GM21367 (cell line): Measurements from ENCODE around the gene MICALL1.
"Not testable (repeated sequence)": the region's sequence is repeated elsewhere in the genome, so short reads cannot be mapped to it uniquely, and the experiment has no call there.

Experiments used
- ATAC-seq: cut with Tn5 transposase; IDR thresholded peaks from one replicate; pipeline ENCODE4 v1.9.1; 2021; ENCODE audit not compliant: unreplicated experiment

The MICALL1 gene

DNA sequence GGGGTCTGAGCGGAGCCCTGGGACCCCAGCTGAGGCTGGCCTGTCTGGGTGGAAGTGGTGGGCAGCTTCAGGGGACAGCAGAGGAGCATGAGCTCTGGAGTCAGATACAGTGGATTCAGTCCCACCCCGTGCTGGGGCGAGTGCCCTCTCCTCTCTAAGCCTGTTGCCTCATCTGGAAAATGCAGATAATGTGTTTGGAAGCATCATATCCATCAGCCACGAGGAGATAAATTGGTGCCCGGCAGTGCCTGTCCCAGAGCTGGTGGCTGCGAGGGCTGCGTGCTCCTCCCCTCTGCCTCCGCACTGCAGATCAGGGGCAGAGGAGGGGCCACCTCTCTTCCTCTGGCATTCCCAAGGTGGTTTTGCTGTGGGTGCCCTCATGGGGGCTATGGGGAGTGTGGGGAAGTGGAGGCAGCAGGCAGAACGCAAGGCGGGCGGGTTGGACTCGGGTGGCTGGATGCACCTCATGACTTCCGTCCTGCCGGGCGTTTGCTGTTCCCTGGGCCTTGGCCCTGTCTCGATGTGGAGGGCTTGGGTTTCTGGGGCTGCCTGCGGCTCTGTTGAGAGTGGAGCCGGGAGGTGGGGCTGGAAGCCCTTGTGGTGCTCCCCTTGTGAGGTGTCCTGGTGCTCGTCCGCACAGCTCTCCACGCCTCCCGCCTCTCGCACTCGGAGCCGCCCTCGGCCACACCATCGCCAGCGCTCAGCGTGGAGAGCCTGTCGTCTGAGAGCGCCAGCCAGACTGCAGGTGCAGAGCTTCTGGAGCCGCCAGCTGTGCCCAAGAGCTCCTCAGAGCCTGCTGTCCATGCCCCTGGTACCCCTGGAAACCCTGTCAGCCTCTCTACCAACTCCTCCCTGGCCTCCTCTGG is 20.9 kb downstream of the MICALL1 start:
- ATAC-seq, result no peak

DNA sequence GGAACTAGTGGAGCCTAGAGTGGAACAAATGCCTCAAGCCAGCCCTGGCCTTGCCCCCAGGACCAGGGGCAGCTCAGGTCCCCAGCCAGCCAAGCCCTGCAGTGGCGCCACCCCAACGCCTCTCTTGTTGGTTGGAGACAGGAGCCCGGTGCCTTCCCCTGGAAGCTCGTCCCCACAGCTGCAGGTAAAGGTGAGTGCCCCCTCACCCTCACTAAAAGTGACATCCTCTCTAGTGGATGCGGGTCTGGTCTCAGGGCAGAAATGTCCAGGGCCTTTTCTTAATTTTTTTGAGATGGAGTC is 21.5 kb downstream of the MICALL1 start:
- ATAC-seq, result no peak

DNA sequence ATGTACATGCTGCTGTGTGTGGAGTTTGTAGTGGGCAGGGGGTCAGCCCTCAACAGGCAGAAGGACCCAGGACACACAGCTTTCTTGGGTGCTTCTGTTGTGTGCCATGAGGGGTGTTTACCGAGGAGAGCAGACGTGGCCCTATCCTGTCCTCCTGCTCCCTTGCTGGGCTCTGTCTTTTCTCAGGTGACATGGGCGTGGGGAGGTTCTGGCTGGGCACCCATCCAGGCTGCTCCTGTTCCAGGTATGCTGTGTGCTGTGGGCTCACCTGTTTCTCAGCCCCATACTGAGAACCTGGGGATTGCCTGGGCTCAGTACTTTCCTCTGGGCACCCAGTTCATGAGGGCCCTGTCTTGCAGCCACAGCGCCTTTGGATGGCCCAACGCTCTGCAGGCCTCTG is 23.3 kb downstream of the MICALL1 start:
- no peak for ATAC-seq

DNA sequence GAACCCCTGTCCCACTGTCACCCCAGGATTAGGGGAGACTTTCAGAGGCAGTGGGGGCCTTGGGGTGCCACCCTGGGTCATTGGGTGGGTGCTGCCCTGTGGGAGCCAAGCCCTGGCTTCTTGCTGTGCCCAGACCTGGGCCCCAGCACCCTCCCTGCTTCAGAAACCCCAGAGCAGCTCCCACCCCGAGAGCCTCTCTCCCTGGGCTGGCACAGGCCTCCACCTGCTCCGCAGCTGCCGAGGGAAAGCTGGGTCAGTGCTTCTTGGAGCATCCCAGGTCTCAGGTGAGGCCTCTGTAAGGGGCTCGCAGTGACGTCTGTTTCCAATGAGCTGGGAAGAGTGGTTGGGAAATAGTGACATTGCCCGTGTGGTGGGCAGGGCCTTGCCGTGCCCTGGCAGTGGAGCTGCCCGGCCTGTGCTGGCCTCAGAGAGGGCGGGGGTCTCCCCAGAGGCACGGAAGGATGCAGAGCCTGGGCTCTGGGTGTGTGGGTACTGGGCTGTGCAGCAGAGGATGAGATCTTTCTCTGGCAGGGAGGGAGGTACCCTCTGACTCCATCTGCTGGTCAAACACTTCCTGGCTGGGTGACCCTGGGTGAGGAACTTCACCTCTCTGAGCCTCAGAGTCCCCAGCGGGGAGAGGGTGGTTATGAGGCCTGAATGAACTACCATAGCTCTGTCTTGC is 24.3 kb downstream of the MICALL1 start:
- no peak for ATAC-seq

DNA sequence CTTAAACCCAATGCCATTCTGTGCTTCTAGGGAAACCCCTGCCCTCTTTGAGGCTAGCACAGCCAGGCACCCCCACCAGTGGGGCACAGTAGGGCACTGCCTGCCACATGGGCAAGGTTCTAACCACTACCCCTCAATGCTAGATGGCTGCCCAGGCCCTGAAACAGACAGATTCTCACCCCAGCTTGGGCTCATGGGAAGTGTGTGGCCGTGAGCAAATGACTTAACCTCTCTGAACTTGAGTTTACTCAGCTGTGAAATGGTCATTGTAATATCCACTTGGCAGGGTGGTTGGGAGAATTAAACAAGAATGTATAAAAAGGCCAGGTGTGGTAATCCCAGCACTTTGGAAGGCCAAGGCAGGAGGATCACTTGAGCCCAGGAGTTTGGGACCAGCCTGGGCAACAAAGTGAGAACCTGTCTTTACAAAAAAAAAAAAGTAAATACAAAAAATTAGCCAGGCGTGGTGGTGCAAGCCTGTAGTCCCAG is 24.9 kb downstream of the MICALL1 start:
- no peak for ATAC-seq

DNA sequence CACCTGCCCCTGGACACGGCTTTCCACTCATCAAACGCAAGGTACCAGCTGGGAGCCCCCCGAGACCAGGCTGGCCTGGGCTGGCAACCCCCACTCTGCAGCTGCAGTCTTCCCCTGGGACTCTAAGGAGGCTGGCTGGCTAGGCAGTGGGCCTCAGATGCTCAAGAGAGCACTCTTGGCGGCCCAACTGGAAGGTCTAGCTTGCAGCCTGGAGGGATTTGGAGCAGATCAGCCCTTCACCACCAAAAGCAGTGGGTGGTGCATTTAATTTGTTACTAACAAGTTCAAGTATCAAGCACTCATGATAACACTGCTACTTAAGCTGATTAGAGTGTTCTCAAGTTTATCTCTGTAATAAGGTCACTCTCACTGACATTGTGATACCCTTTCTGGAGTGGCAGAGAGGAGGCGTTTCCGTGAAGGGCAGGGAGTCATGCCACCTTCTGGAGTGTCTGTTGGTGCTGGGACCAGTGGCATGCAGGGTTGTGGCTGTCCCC is 25.8 kb downstream of the MICALL1 start:
- no peak for ATAC-seq

DNA sequence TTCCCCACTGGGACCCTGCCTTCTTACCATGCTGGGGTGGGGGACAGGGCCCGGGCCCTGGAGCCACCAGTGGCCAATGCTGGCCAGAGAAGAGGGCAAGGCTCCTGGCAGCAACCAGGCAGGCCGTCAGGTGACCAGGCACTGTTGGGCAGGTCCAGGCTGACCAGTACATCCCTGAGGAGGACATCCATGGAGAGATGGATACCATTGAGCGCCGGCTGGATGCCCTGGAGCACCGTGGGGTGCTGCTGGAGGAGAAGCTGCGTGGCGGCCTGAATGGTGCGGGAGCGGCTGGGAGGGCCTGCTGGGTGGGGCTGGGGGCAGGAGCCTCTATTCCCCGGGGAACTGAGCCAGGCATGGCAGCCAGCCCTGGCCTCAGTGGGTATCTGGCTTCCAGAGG is 26.3 kb downstream of the MICALL1 start:
- no peak for ATAC-seq

DNA sequence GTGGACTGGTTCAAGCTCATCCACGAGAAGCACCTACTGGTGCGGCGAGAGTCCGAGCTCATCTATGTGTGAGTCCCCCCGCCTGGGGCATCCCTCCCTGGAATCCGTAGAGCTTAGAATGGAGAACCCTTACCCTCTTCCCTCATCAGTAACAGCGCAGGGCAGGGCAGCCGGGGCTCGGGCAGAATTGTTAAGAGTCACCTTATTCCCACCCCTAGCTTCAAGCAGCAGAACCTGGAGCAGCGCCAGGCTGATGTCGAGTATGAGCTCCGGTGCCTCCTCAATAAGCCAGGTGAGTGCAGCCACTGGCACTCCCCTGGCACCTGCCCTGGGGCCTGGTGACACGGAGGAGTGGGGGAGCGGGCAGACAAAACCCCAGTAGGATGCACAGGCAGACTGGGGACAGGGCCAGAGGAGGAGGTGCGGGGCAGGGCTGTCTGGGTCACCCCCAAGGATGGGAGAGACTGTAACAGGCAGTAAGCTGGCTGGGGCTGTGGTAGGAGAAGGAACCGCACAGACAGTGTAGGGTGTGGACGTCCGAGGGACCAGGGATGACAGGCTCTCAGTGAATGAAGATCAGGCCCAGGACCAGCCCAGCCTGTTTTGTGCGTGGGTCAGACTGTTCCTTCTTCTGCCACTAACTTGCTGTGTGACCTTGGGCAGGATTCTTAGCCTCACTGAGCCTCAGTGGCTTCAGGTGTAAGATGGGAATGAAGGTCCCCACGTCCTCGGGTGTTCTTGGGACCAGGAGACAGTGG is 26.9 kb downstream of the MICALL1 start:
- no peak for ATAC-seq

DNA sequence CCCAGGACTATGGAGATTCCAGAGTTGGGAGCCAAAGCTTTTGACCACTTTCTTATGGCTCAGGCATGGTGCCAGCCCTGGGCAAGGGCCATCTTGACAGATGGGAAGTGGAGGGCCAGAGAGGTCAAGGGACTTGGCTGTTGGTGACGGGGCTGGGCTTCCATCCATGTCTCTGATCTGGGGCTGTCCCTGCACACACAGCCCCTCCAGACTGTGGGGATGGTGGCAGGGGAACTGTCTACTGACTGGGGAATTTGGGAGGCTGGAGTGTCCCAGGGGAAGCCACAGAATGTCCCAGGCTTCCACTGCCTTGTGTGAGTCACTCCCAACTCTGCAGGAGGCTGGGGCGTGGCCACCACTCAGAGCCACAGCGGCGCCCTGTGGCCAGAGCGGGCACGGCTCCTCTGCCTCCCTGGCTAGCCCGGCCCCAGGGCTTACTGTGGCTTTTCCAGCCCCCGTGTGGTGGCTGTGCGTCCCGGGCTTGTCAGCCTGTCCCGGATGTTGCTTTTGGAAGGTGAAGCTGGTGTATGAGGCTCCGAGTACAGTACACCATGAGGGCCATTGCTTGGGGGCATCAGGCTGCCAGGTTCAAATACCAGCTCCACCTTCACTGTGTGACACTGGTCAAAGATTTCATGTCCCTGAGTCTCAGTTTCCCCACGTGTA is 27.7 kb downstream of the MICALL1 start:
- no peak for ATAC-seq

DNA sequence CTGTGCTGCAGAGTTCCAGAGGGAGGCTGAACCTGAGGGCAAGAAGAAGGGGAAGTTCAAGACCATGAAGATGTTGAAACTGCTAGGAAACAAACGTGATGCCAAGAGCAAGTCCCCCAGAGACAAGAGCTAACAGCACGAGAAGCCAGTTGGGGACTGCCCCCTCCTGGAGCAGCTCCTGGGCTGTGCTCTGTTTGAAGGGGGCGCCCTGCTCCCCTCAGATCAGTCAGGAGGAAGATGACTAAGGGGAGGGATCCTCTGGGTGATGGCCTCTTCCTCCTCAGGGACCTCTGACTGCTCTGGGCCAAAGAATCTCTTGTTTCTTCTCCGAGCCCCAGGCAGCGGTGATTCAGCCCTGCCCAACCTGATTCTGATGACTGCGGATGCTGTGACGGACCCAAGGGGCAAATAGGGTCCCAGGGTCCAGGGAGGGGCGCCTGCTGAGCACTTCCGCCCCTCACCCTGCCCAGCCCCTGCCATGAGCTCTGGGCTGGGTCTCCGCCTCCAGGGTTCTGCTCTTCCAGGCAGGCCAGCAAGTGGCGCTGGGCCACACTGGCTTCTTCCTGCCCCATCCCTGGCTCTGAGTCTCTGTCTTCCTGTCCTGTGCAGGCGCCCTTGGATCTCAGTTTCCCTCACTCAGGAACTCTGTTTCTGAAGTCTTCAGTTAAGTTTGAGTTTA is 34.7 kb downstream of the MICALL1 start:
- ATAC-seq, result no peak

DNA sequence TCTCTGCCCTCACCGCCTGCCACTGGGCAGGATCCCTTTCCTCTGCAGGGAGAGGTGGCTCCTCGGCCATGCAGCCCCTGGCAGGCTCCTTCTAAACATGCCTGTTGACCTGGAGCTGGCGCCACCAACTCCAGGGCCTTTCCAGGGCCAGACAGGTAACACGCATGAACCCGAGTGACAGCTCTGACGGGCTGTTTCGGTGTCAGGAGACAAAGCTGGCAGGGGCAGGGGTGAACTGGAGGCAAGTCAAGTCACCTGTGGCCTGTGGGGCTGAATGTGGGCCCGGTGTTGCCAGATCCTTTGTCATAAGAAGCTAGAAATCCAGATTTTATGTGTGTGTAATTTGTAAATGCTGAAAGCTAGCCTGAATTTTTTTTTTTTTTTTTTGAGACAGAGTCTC is 36.0 kb downstream of the MICALL1 start:
- no peak for ATAC-seq

DNA sequence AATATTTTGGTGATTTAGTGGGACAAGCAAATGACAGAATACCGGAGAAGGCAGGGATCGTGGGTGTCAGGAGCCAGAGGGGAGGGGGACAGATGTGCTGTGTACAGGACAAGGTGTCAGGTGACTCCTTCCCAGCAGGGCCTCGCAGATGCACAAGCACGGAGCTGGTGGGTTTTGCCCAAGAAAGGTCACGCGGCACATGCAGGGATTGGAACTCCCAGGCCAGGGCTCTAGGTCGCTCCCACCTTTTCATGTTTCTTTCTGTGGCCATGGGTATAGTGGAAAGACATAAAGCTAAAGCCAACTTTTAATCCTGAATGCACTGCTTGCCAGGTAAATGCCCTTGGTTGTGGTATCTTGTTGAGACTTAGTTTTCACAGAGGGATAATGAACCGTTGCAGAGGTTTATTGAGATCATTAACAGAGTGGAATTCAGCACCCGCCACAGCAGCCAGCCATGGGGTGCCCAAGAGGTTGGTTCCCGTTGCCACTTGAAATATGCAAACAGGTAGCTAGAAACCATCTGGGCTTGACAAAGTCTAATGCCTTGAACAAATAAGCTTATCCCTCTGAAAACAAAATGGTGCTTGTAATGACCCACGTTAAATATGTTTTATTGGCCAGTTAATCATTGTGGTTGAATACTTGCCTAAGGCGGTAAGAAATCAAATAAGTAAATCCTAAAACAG is 37.2 kb downstream of the MICALL1 start:
- ATAC-seq, result no peak

DNA sequence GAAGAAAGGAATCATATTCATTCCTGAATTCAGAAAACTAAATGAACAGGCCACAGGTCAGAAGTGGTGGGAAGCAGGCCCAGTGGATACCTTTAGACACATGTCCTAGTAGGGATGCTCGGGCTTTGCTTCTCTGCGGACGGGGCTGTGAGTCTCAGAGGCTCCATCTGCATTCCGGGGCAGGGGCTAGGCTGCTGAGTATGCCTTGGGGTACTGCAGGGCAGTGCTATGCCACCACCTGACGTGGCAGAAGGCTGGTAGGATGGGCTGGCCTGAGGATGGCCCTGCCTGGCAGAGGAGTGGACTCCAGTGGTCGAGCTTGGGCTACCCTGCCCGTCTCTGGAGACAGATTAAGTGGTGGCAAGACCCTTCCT is 37.7 kb downstream of the MICALL1 start:
- no peak for ATAC-seq

DNA sequence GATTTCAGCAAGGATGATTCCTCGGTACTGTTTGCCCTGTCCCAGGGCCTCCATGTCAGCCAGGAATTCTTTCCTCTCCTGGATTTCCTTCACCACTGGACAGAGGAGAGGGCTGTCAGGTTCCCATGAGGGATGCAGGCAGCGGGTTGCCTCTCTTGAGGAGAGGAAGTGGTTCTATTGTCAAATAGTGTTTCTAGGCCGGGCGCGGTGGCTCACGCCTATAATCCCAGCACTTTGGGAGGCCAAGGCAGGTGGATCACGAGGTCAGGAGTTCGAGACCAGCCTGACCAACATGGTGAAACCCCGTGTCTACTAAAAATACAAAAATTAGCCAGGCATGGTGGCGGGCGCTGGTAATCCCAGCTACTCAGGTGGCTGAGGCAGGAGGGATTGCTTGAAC is 38.3 kb downstream of the MICALL1 start:
- not testable (repeated sequence) for ATAC-seq

DNA sequence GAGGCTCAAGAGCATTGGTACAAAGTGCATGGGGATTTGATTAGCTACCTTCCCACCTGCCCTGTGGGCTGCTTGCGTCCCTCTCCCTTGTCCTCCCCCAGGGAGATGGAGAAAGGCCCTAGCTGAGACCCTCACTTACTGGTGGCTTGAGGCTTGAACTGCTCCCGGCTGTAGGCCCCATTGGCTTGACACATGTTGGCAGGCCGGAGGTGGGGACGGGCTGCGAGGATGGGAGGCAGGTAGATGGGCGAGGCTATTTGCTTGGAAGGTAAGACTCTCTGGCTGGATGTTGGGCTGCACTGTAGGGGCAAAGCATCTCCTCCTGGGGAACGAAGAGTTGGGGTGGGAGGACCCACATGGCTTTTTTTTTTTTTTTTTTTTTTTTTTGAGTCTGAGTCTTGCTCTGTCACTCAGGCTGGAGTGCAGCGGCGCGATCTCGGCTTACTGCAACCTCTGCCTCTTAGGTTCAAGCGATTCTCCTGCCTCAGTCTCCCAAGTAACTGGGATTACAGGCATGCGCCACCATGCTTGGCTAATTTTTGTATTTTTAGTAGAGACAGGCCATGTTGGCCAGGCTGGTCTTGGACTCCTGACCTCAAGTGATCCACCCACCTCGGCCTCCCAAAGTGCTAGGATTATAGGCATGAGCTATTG is 41.2 kb downstream of the MICALL1 start:
- ATAC-seq, result not testable (repeated sequence)

DNA sequence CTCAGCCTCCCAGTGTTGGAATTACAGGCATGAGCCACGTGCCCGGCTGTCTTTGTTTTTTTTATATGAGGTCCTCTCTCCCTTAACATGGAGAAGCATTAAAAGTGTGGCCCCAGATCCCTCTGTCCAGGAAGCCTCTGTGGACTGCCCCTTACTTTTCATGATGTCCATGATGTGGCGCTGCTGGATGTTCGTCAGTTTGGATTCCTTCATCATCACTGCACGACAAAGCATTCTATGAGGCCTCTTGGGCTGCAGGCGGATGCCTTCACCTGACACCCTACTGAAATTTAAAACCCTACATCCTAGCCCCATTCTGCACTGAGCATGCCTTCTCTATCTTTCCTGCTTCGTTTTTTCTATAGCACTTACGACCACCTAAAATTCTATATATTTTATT is 45.2 kb downstream of the MICALL1 start:
- ATAC-seq, result no peak

DNA sequence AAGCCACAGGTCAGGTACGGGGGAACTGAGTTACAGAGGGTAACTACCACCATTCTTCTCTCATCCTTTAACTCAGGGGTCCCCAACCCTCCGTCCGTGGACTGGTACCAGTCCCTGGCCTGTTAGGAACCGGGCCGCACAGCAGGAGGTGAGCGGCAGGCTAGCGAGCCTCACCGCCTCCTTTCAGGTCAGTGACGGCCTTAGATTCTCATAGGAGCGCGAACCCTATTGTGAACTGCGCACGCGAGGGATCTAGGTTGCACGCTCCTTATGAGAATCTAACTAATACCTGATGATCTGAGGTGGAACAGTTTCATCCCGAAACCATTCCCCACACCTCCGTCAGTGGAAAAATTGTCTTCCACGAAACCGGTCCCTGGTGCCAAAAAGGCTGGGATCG is 46.5 kb downstream of the MICALL1 start:
- not testable (repeated sequence) for ATAC-seq

DNA sequence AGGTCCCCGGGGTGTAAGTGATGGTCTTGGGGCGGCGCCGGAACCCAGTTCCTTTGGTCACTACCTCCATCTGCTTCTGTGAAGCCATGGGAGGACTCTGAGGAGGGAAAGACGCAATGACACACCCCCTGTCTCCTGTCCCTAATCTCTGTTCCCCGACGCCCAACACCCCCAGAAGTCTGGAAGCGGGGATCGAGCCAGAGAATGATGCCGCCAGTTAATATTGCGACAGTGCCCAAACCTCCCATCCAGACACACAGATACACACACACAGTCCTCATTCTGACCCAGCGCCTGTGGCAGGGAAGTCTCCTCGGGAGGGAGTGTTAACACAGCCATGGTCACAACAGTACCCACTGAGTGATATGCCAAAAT is 47.0 kb downstream of the MICALL1 start:
- peak; percentile 46 for ATAC-seq

DNA sequence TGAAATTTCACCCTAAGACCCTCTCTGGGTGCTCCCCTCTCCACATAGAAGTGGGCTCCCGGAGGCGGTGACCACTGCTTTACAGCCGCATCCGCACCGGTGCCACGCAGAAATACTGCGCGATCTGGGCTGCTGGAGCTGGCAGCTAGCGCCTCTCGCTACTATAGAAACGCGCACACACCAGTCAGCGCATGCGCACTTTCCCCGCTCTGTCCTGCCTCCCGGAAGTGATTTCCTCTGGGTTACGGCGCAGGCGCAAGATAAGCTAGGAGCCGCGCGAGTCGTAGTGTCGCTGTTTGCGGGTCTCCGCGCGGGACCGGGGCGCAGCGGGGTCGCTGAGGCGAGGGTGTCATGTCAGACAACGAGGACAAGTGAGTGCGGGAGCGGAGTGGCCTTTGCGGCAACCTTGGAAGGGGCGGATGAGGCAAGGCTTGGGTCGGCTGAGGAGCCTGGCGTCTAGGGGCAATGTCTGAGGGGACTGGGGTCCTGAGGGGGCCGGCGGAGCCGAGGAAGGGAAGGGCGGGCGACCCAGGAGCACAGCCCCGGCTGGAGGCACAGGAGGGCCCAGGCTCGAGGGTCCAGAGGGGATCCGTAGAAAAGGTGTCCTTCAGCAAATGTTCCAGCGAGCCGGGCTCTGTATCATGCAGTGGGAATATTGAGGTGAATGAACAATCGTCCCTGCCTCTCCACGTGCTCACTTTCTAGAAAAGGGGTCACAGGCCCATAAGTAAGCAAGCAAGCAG is 47.5 kb downstream of the MICALL1 start, which contains the start of the genes C22orf23 and POLR2F:
Gene C22orf23 (minus strand): TSS at position 165 of the 743 bp plus-strand sequence. CDS start 452 bp downstream, outside the sequence.
Gene POLR2F (plus strand): TSS at position 263 of the 743 bp plus-strand sequence. CDS start 89 bp downstream, at position 352.
- peak; percentile 68 for ATAC-seq
